Activated naive CD4-positive, alpha-beta T cell treated with anti-CD3 and anti-CD28 coated beads, Interleukin-2, amount 50 U/mL, for 24 hours (primary cell): ENCODE data around the gene ARHGEF17.
A peak's percentile ranks its signal among the peaks of the same experiment; 100 is the strongest.

ENCODE experiments used
- H3K27ac Mint-ChIP-seq: one replicate; pipeline ENCODE4 v1.8.0; 2021; ENCODE audit warnings: mild to moderate bottlenecking, mixed read lengths
- H3K27me3 Mint-ChIP-seq: one replicate; pipeline ENCODE4 v1.8.0; 2021; ENCODE audit warnings: mixed read lengths
- H3K36me3 Mint-ChIP-seq: one replicate; pipeline ENCODE4 v1.8.0; 2021; ENCODE audit warnings: mixed read lengths
- H3K4me1 Mint-ChIP-seq: one replicate; pipeline ENCODE4 v1.8.0; 2021; ENCODE audit warnings: mixed read lengths
- H3K4me3 Mint-ChIP-seq: one replicate; pipeline ENCODE4 v1.8.0; 2021; ENCODE audit warnings: mild to moderate bottlenecking, mixed read lengths
- H3K9me3 Mint-ChIP-seq: one replicate; pipeline ENCODE4 v1.8.0; 2021; ENCODE audit warnings: mixed read lengths

The ARHGEF17 gene

GRCh38 chr11:73399636-73400035 lies 91.6 kb downstream of the ARHGEF17 start:
- H3K27ac Mint-ChIP-seq: peak overlapping the region; percentile 10
- no peak overlapping the region for H3K4me3 Mint-ChIP-seq

GRCh38 chr11:73400293-73400692 lies 92.2 kb downstream of the ARHGEF17 start:
- Mint-ChIP-seq H3K4me3 (no peak overlapping the region), H3K9me3 (no peaks in the 10 kb centered on the region), H3K4me1 (no peaks in the 10 kb centered on the region), H3K36me3 (peaks cover 2% of the 10 kb centered on the region), H3K27ac (no peak overlapping the region), H3K27me3 (no peaks in the 10 kb centered on the region)

More at GRCh38 chr11:73399636-73400035, 91.6 kb downstream of the ARHGEF17 start:
- no peaks in the 10 kb centered on the region for H3K9me3 Mint-ChIP-seq
- H3K27me3 Mint-ChIP-seq: no peaks in the 10 kb centered on the region
- peaks cover 2% of the 10 kb centered on the region for H3K36me3 Mint-ChIP-seq
- H3K4me1 Mint-ChIP-seq: no peaks in the 10 kb centered on the region

GRCh38 chr11:73401217-73401923 lies 93.3 kb downstream of the ARHGEF17 start:
- peaks cover 3% of the 10 kb centered on the region for H3K36me3 Mint-ChIP-seq
- H3K4me3 Mint-ChIP-seq: no peak overlapping the region
- no peaks in the 10 kb centered on the region for H3K27me3 Mint-ChIP-seq
- no peak overlapping the region for H3K27ac Mint-ChIP-seq
- no peaks in the 10 kb centered on the region for H3K4me1 Mint-ChIP-seq
- no peaks in the 10 kb centered on the region for H3K9me3 Mint-ChIP-seq

- Mint-ChIP-seq H3K36me3 (peaks cover 3% of the 10 kb centered on the region), H3K4me1 (no peaks in the 10 kb centered on the region), H3K27ac (no peak overlapping the region), H3K9me3 (no peaks in the 10 kb centered on the region), H3K27me3 (no peaks in the 10 kb centered on the region), H3K4me3 (no peak overlapping the region)
These were observed 94.1 kb downstream of the ARHGEF17 start for GRCh38 chr11:73401924-73402833.

- Mint-ChIP-seq H3K27ac (no peak overlapping the region), H3K4me1 (no peaks in the 10 kb centered on the region), H3K36me3 (peaks cover 3% of the 10 kb centered on the region), H3K27me3 (no peaks in the 10 kb centered on the region), H3K4me3 (no peak overlapping the region), H3K9me3 (no peaks in the 10 kb centered on the region)
These were observed 94.7 kb downstream of the ARHGEF17 start for GRCh38 chr11:73402834-73403185.

- H3K9me3 Mint-ChIP-seq: no peaks in the 10 kb centered on the region
- no peaks in the 10 kb centered on the region for H3K27me3 Mint-ChIP-seq
- H3K4me3 Mint-ChIP-seq: no peak overlapping the region
- H3K27ac Mint-ChIP-seq: no peak overlapping the region
- H3K4me1 Mint-ChIP-seq: no peaks in the 10 kb centered on the region
- peaks cover 5% of the 10 kb centered on the region for H3K36me3 Mint-ChIP-seq
These were observed 95.5 kb downstream of the ARHGEF17 start for GRCh38 chr11:73403541-73403940.

- Mint-ChIP-seq H3K9me3 (no peaks in the 10 kb centered on the region), H3K27ac (peak overlapping the region; percentile 30), H3K36me3 (peaks cover 5% of the 10 kb centered on the region)
These were observed 96.0 kb downstream of the ARHGEF17 start for GRCh38 chr11:73404048-73404447.

GRCh38 chr11:73404506-73405145 lies 96.5 kb downstream of the ARHGEF17 start:
- Mint-ChIP-seq H3K27me3 (no peaks in the 10 kb centered on the region), H3K4me1 (no peaks in the 10 kb centered on the region), H3K27ac (no peak overlapping the region), H3K9me3 (no peaks in the 10 kb centered on the region), H3K36me3 (peaks cover 4% of the 10 kb centered on the region), H3K4me3 (no peak overlapping the region)

More at GRCh38 chr11:73404048-73404447, 96.0 kb downstream of the ARHGEF17 start:
- no peaks in the 10 kb centered on the region for H3K27me3 Mint-ChIP-seq
- no peak overlapping the region for H3K4me3 Mint-ChIP-seq
- no peaks in the 10 kb centered on the region for H3K4me1 Mint-ChIP-seq

- H3K27me3 Mint-ChIP-seq: no peaks in the 10 kb centered on the region
- H3K4me1 Mint-ChIP-seq: no peaks in the 10 kb centered on the region
- H3K4me3 Mint-ChIP-seq: no peak overlapping the region
- H3K27ac Mint-ChIP-seq: no peak overlapping the region
- H3K36me3 Mint-ChIP-seq: peaks cover 4% of the 10 kb centered on the region
- H3K9me3 Mint-ChIP-seq: no peaks in the 10 kb centered on the region
These were observed 97.1 kb downstream of the ARHGEF17 start for GRCh38 chr11:73405146-73405510.

GRCh38 chr11:73406131-73406530 lies 98.1 kb downstream of the ARHGEF17 start:
- Mint-ChIP-seq H3K36me3 (peaks cover 4% of the 10 kb centered on the region), H3K27ac (no peak overlapping the region), H3K27me3 (no peaks in the 10 kb centered on the region), H3K4me1 (no peaks in the 10 kb centered on the region), H3K9me3 (no peaks in the 10 kb centered on the region), H3K4me3 (no peak overlapping the region)

- no peaks in the 10 kb centered on the region for H3K27me3 Mint-ChIP-seq
- H3K4me3 Mint-ChIP-seq: no peak overlapping the region
- no peak overlapping the region for H3K27ac Mint-ChIP-seq
- H3K36me3 Mint-ChIP-seq: peaks cover 4% of the 10 kb centered on the region
- no peaks in the 10 kb centered on the region for H3K9me3 Mint-ChIP-seq
- H3K4me1 Mint-ChIP-seq: no peaks in the 10 kb centered on the region
These were observed 98.5 kb downstream of the ARHGEF17 start for GRCh38 chr11:73406619-73407018.

- no peaks in the 10 kb centered on the region for H3K9me3 Mint-ChIP-seq
- no peak overlapping the region for H3K4me3 Mint-ChIP-seq
- no peaks in the 10 kb centered on the region for H3K27me3 Mint-ChIP-seq
- peaks cover 4% of the 10 kb centered on the region for H3K36me3 Mint-ChIP-seq
- no peak overlapping the region for H3K27ac Mint-ChIP-seq
- no peaks in the 10 kb centered on the region for H3K4me1 Mint-ChIP-seq
These were observed 101.4 kb downstream of the ARHGEF17 start for GRCh38 chr11:73409431-73409830.

GRCh38 chr11:73410627-73411026 lies 102.6 kb downstream of the ARHGEF17 start:
- Mint-ChIP-seq H3K27ac (no peak overlapping the region), H3K4me3 (no peak overlapping the region), H3K36me3 (peaks cover 4% of the 10 kb centered on the region), H3K4me1 (peaks cover 5% of the 10 kb centered on the region), H3K27me3 (no peaks in the 10 kb centered on the region), H3K9me3 (no peaks in the 10 kb centered on the region)

- no peak overlapping the region for H3K27ac Mint-ChIP-seq
- H3K27me3 Mint-ChIP-seq: no peaks in the 10 kb centered on the region
- no peak overlapping the region for H3K4me3 Mint-ChIP-seq
- H3K9me3 Mint-ChIP-seq: no peaks in the 10 kb centered on the region
- peaks cover 5% of the 10 kb centered on the region for H3K4me1 Mint-ChIP-seq
- H3K36me3 Mint-ChIP-seq: peaks cover 4% of the 10 kb centered on the region
These were observed 103.0 kb downstream of the ARHGEF17 start for GRCh38 chr11:73411031-73411430.

- Mint-ChIP-seq H3K27me3 (no peaks in the 10 kb centered on the region), H3K36me3 (peaks cover 5% of the 10 kb centered on the region), H3K27ac (no peak overlapping the region), H3K9me3 (no peaks in the 10 kb centered on the region), H3K4me1 (peaks cover 5% of the 10 kb centered on the region), H3K4me3 (no peak overlapping the region)
These were observed 104.2 kb downstream of the ARHGEF17 start for GRCh38 chr11:73412308-73412707.

GRCh38 chr11:73413256-73413655 lies 105.2 kb downstream of the ARHGEF17 start:
- H3K27ac Mint-ChIP-seq: no peak overlapping the region
- H3K36me3 Mint-ChIP-seq: peaks cover 8% of the 10 kb centered on the region
- peaks cover 5% of the 10 kb centered on the region for H3K4me1 Mint-ChIP-seq
- no peak overlapping the region for H3K4me3 Mint-ChIP-seq
- no peaks in the 10 kb centered on the region for H3K27me3 Mint-ChIP-seq
- H3K9me3 Mint-ChIP-seq: no peaks in the 10 kb centered on the region
